ENCODE data around the gene TNFRSF1B.

- no peak for TF ChIP-seq CTCF (conservative IDR thresholded peaks at IDR 0.05; ENCODE audit: low read depth in 2 of 2)
- no peak for TF ChIP-seq EZH2 (IDR thresholded peaks at IDR 0.05; ENCODE audit: low read depth, unreplicated experiment)
- TF ChIP-seq CREB1 (CRISPR knock-in tag; IDR thresholded peaks at IDR 0.05; ENCODE audit: low read depth) = no peak
- TF ChIP-seq, protein P1, sequence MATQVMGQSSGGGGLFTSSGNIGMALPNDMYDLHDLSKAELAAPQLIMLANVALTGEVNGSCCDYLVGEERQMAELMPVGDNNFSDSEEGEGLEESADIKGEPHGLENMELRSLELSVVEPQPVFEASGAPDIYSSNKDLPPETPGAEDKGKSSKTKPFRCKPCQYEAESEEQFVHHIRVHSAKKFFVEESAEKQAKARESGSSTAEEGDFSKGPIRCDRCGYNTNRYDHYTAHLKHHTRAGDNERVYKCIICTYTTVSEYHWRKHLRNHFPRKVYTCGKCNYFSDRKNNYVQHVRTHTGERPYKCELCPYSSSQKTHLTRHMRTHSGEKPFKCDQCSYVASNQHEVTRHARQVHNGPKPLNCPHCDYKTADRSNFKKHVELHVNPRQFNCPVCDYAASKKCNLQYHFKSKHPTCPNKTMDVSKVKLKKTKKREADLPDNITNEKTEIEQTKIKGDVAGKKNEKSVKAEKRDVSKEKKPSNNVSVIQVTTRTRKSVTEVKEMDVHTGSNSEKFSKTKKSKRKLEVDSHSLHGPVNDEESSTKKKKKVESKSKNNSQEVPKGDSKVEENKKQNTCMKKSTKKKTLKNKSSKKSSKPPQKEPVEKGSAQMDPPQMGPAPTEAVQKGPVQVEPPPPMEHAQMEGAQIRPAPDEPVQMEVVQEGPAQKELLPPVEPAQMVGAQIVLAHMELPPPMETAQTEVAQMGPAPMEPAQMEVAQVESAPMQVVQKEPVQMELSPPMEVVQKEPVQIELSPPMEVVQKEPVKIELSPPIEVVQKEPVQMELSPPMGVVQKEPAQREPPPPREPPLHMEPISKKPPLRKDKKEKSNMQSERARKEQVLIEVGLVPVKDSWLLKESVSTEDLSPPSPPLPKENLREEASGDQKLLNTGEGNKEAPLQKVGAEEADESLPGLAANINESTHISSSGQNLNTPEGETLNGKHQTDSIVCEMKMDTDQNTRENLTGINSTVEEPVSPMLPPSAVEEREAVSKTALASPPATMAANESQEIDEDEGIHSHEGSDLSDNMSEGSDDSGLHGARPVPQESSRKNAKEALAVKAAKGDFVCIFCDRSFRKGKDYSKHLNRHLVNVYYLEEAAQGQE (IDR thresholded peaks at IDR 0.05; ENCODE audit: unreplicated experiment) = no peak
- no peak for TF ChIP-seq POLR2AphosphoS5 (IDR thresholded peaks at IDR 0.05; ENCODE audit: low read depth)
- TF ChIP-seq EZH2phosphoT487 (IDR thresholded peaks at IDR 0.05; ENCODE audit: unreplicated experiment) = no peak
- TF ChIP-seq NANOG (IDR thresholded peaks at IDR 0.05; ENCODE audit: borderline replicate concordance) = no peak
- no peak for TF ChIP-seq STAT1 (IDR thresholded peaks at IDR 0.05; ENCODE audit: unreplicated experiment)
- TF ChIP-seq, protein P2, sequence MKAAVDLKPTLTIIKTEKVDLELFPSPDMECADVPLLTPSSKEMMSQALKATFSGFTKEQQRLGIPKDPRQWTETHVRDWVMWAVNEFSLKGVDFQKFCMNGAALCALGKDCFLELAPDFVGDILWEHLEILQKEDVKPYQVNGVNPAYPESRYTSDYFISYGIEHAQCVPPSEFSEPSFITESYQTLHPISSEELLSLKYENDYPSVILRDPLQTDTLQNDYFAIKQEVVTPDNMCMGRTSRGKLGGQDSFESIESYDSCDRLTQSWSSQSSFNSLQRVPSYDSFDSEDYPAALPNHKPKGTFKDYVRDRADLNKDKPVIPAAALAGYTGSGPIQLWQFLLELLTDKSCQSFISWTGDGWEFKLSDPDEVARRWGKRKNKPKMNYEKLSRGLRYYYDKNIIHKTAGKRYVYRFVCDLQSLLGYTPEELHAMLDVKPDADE (IDR thresholded peaks at IDR 0.05) = no peak
- no peak for TF ChIP-seq ZNF331 (CRISPR knock-in tag; IDR thresholded peaks at IDR 0.05; ENCODE audit: low read depth)
- no peak for TF ChIP-seq JUNB (IDR thresholded peaks at IDR 0.05; ENCODE audit: unreplicated experiment)
Measured at GRCh38 chr1:12232221-12232620, 65.4 kb downstream of the TNFRSF1B start.

Data from GM23338 (cell line).